Measurements from ENCODE around the gene GRIK5.

GRIK5 gene

GRCh38 chr19:42068756-42069571 lies 1.0 kb downstream of the GRIK5 start:
- H3K9me3 ChIP-seq (ENCODE audit: insufficient read depth, low read length, severe bottlenecking), result no peaks in the 10 kb centered on the region
- no peaks in the 10 kb centered on the region for H3K4me1 ChIP-seq (ENCODE audit: insufficient read depth, low read length)
- H3K79me2 ChIP-seq (ENCODE audit: insufficient read depth, low read length), result no peaks in the 10 kb centered on the region
- no peak overlapping the region for H3K27ac ChIP-seq (ENCODE audit: low read length)
- H3K4me2 ChIP-seq (ENCODE audit: insufficient read depth, low read length), result no peak overlapping the region
- H3K4me3 ChIP-seq (ENCODE audit: low read depth in 1 of 2, low read length in 2 of 2), result no peak overlapping the region
- DNase-seq, result no peak
- H3K9ac ChIP-seq (ENCODE audit: low read depth, low read length), result no peak overlapping the region
- TF ChIP-seq CTCF (IDR thresholded peaks at IDR 0.05; ENCODE audit: borderline replicate concordance, extremely low read depth, low read length, poor library complexity, severe bottlenecking) (no peak), EZH2 (IDR thresholded peaks at IDR 0.05; ENCODE audit: borderline replicate concordance, low read depth, low read length, severe bottlenecking) (no peak)
- H4K20me1 ChIP-seq (ENCODE audit: insufficient read depth, low read length), result no peaks in the 10 kb centered on the region
- H3K36me3 ChIP-seq (ENCODE audit: insufficient read depth, low read length), result no peaks in the 10 kb centered on the region
- H3K27me3 ChIP-seq (ENCODE audit: insufficient read depth, low read length, poor library complexity), result peaks cover 3% of the 10 kb centered on the region
- no peak for ATAC-seq (ENCODE audit: insufficient read depth, low read depth)
- H2AFZ ChIP-seq (ENCODE audit: low read depth, low read length), result no peak overlapping the region

- Histone ChIP-seq H3K79me2 (ENCODE audit: insufficient read depth, low read length) (no peaks in the 10 kb centered on the region), H3K4me1 (ENCODE audit: insufficient read depth, low read length) (no peaks in the 10 kb centered on the region), H3K27me3 (ENCODE audit: insufficient read depth, low read length, poor library complexity) (peaks cover 3% of the 10 kb centered on the region), H3K9me3 (ENCODE audit: insufficient read depth, low read length, severe bottlenecking) (no peaks in the 10 kb centered on the region), H2AFZ (ENCODE audit: low read depth, low read length) (no peak overlapping the region), H3K4me2 (ENCODE audit: insufficient read depth, low read length) (no peak overlapping the region), H4K20me1 (ENCODE audit: insufficient read depth, low read length) (no peaks in the 10 kb centered on the region), H3K27ac (ENCODE audit: low read length) (no peak overlapping the region), H3K4me3 (ENCODE audit: low read depth in 1 of 2, low read length in 2 of 2) (no peak overlapping the region), H3K36me3 (ENCODE audit: insufficient read depth, low read length) (no peaks in the 10 kb centered on the region), H3K9ac (ENCODE audit: low read depth, low read length) (no peak overlapping the region)
- no peak for DNase-seq
- no peak for TF ChIP-seq CTCF (IDR thresholded peaks at IDR 0.05; ENCODE audit: borderline replicate concordance, extremely low read depth, low read length, poor library complexity, severe bottlenecking)
- no peak for TF ChIP-seq EZH2 (IDR thresholded peaks at IDR 0.05; ENCODE audit: borderline replicate concordance, low read depth, low read length, severe bottlenecking)
- no peak for ATAC-seq (ENCODE audit: insufficient read depth, low read depth)
Measured at GRCh38 chr19:42068361-42068755, 1.6 kb downstream of the GRIK5 start.

- H3K27ac ChIP-seq (ENCODE audit: low read length), result no peak overlapping the region
- H3K36me3 ChIP-seq (ENCODE audit: insufficient read depth, low read length), result no peaks in the 10 kb centered on the region
- ATAC-seq (ENCODE audit: insufficient read depth, low read depth) (no peak), DNase-seq (no peak)
- no peak overlapping the region for H3K4me3 ChIP-seq (ENCODE audit: low read depth in 1 of 2, low read length in 2 of 2)
- H2AFZ ChIP-seq (ENCODE audit: low read depth, low read length), result no peak overlapping the region
- H3K4me2 ChIP-seq (ENCODE audit: insufficient read depth, low read length), result no peak overlapping the region
- no peak overlapping the region for H3K9ac ChIP-seq (ENCODE audit: low read depth, low read length)
- TF ChIP-seq CTCF (IDR thresholded peaks at IDR 0.05; ENCODE audit: borderline replicate concordance, extremely low read depth, low read length, poor library complexity, severe bottlenecking) (no peak), EZH2 (IDR thresholded peaks at IDR 0.05; ENCODE audit: borderline replicate concordance, low read depth, low read length, severe bottlenecking) (no peak)
- H4K20me1 ChIP-seq (ENCODE audit: insufficient read depth, low read length), result no peaks in the 10 kb centered on the region
- no peaks in the 10 kb centered on the region for H3K9me3 ChIP-seq (ENCODE audit: insufficient read depth, low read length, severe bottlenecking)
- no peaks in the 10 kb centered on the region for H3K79me2 ChIP-seq (ENCODE audit: insufficient read depth, low read length)
- no peaks in the 10 kb centered on the region for H3K4me1 ChIP-seq (ENCODE audit: insufficient read depth, low read length)
- peaks cover 3% of the 10 kb centered on the region for H3K27me3 ChIP-seq (ENCODE audit: insufficient read depth, low read length, poor library complexity)
Measured at GRCh38 chr19:42067315-42067888, 2.6 kb downstream of the GRIK5 start.
